HG03280 (cell line): Measurements from ENCODE around the gene ARHGAP18.
A peak's percentile ranks its signal among the peaks of the same experiment; 100 is the strongest.
"Not testable (repeated sequence)": the region's sequence is repeated elsewhere in the genome, so short reads cannot be mapped to it uniquely, and the experiment has no call there.

Source experiments
- ATAC-seq: cut with Tn5 transposase; IDR thresholded peaks from one replicate; pipeline ENCODE4 v1.9.1; 2021; ENCODE audit warnings: mild to moderate bottlenecking, moderate library complexity; ENCODE audit not compliant: unreplicated experiment

The ARHGAP18 gene

GRCh38 chr6:129597023-129597713 is 112.8 kb downstream of the ARHGAP18 start:
- ATAC-seq: peak; percentile 65

- ATAC-seq: no peak
Measured at GRCh38 chr6:129596522-129596921, 113.5 kb downstream of the ARHGAP18 start.

- ATAC-seq: no peak
Measured at GRCh38 chr6:129593233-129593564, 116.8 kb downstream of the ARHGAP18 start.

GRCh38 chr6:129592516-129593232 is 117.3 kb downstream of the ARHGAP18 start:
- ATAC-seq: no peak

- no peak for ATAC-seq
Measured at GRCh38 chr6:129590408-129591022, 119.5 kb downstream of the ARHGAP18 start.

- ATAC-seq: no peak
Measured at GRCh38 chr6:129586815-129587214, 123.2 kb downstream of the ARHGAP18 start.

- ATAC-seq: no peak
Measured at GRCh38 chr6:129583866-129584265, 126.1 kb downstream of the ARHGAP18 start.

GRCh38 chr6:129578315-129578714 is 131.7 kb downstream of the ARHGAP18 start:
- no peak for ATAC-seq

GRCh38 chr6:129577691-129578090 is 132.3 kb downstream of the ARHGAP18 start:
- no peak for ATAC-seq

GRCh38 chr6:129576456-129576855 is 133.5 kb downstream of the ARHGAP18 start:
- ATAC-seq: no peak

- ATAC-seq: no peak
Measured at GRCh38 chr6:129575378-129576118, 134.4 kb downstream of the ARHGAP18 start.

- not testable (repeated sequence) for ATAC-seq
Measured at GRCh38 chr6:129574605-129575004, 135.4 kb downstream of the ARHGAP18 start.

GRCh38 chr6:129570929-129571328 is 139.0 kb downstream of the ARHGAP18 start:
- not testable (repeated sequence) for ATAC-seq

GRCh38 chr6:129568015-129568414 is 142.0 kb downstream of the ARHGAP18 start:
- no peak for ATAC-seq

- ATAC-seq: no peak
Measured at GRCh38 chr6:129567374-129567773, 142.6 kb downstream of the ARHGAP18 start.

- ATAC-seq: no peak
Measured at GRCh38 chr6:129565811-129566210, 144.2 kb downstream of the ARHGAP18 start.

- no peak for ATAC-seq
Measured at GRCh38 chr6:129565366-129565765, 144.6 kb downstream of the ARHGAP18 start.

- no peak for ATAC-seq
Measured at GRCh38 chr6:129558248-129558647, 151.7 kb downstream of the ARHGAP18 start.

- no peak for ATAC-seq
Measured at GRCh38 chr6:129555206-129555832, 154.7 kb downstream of the ARHGAP18 start.

- ATAC-seq: no peak
Measured at GRCh38 chr6:129552413-129552812, 157.6 kb downstream of the ARHGAP18 start.

GRCh38 chr6:129551486-129551885 is 158.5 kb downstream of the ARHGAP18 start:
- ATAC-seq: no peak
